Middle frontal gyrus (tissue), 1 donor: Measurements from ENCODE around the gene TOGARAM1.

Experiments
- DNase-seq: peaks from one replicate; pipeline ENCODE4 v3.0.0-alpha.2; 2015; ENCODE audit warnings: low spot score; ENCODE audit errors: extremely low spot score

The TOGARAM1 gene

DNA sequence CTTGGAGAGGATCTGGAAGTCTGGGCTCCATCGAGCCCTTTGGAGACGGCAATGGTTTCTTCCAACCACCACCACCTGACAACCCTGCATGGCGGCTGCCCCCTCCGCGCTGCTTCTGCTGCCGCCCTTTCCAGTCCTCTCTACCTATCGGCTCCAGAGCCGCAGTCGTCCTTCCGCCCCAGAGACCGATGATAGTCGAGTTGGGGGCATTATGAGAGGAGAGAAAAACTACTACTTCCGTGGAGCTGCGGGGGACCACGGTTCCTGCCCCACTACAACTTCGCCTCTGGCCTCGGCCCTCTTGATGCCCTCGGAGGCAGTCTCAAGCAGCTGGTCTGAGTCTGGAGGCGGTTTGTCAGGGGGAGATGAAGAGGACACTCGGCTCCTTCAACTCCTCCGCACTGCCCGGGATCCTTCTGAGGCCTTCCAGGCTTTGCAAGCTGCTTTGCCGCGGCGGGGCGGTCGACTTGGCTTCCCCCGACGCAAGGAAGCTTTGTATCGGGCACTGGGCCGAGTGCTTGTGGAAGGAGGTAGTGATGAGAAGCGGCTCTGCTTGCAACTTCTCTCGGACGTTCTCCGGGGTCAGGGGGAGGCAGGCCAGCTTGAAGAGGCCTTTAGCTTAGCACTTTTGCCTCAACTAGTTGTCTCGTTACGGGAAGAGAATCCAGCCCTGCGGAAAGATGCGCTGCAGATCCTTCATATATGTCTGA is 499 bp downstream of the TOGARAM1 start:
- DNase-seq: peak; percentile 16

DNA sequence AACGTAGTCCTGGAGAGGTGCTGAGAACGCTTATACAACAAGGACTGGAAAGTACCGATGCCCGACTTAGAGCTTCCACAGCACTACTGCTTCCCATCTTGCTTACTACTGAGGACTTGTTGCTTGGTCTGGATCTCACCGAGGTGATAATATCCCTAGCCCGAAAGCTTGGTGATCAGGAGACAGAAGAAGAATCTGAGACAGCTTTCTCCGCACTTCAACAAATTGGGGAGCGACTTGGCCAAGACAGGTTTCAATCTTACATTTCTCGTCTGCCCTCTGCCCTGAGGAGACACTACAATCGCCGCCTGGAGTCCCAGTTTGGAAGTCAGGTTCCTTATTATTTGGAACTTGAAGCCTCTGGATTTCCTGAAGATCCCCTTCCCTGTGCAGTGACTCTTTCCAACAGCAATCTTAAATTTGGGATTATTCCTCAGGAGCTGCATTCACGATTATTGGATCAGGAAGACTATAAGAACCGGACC is 1.1 kb downstream of the TOGARAM1 start:
- no peak for DNase-seq

DNA sequence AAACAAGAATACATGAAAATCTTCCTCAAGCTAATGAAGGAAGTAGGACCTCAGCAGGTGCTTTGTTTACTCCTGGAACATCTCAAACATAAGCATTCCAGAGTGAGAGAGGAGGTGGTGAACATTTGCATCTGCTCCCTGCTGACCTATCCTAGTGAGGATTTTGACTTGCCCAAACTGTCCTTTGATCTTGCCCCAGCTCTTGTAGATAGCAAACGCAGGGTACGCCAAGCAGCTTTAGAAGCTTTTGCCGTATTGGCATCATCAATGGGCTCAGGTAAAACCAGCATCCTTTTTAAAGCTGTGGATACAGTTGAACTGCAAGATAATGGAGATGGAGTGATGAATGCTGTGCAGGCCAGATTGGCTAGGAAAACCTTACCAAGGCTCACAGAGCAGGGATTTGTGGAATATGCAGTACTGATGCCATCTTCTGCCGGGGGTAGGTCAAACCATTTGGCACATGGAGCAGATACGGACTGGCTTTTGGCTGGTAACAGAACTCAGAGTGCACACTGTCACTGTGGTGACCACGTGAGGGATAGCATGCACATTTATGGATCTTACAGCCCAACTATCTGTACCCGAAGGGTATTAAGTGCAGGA is 1.9 kb downstream of the TOGARAM1 start:
- no peak for DNase-seq

DNA sequence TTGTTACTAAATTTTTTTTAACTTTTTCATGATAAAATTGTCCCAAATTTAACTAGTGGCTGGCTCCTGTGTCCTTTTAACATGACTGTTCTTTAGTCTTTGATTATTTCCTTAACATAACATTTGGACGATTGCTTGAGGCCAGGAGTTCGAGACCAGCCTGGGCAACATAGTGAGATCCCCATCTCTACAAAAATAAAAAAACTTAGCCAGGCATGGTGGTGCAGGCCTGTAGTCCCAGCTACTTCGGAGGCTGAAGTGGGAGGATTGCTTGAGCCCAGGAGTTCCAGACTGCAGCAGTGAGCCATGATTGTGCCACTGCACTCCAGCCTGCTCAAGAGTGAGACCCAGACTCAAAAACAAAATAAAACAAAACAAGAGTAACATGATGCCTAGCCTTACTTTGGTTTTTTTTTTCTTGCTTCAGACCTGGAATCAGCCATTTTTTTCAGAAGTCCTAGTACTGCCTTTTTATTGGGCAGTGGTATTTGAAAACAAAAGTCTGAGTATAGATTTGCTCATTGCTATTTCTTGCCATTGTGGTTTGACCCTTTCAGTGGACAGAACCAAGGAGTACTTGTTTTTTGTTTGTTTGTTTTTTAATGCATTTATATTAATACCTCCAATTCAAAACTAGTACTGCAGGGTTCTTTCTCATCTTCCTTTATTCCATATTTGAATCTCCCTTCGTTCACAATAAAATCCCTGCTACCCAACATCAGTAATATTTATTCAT is 4.8 kb downstream of the TOGARAM1 start:
- no peak for DNase-seq

DNA sequence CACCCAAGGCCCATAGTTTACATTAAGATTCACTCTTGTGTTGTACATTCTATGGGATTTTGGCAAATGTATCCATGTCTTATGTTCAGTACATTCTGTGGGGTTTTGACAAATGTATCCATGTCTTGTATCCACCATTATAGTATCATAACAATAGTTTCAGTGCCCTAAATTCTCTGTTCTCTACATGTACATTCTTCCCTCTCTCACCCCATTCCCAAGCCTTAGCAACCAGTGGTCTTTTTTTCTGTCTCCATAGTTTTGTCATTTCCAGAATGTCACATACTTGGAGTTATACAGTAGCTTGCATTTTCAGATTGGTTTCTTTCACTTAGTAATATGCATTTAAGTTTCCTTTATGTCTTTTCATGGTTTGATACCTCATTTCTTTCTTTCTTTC is 6.7 kb downstream of the TOGARAM1 start:
- DNase-seq: no peak

- DNase-seq: no peak
Measured at GRCh38 chr14:44970907-44971306, 8.9 kb downstream of the TOGARAM1 start.

DNA sequence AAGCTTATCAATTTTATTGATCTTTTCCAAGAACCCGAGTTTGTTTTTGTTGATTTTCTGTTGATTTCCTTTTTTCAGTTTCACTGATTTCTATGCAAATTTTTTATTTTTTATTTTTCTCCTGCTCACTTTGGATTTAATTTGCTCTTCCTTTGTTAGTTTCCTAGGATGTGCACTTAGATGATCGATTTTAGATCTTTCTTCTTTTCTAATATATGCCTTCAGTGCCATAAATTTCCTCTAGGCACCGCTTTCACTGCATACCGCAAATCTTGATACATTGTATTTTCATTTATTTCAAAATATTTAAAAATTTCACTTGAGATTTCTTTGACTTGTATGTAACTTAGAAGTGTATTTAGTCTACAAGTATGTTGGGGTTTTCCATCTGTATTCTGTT is 9.5 kb downstream of the TOGARAM1 start:
- no peak for DNase-seq

- DNase-seq: no peak
Measured at GRCh38 chr14:44979273-44979672, 17.3 kb downstream of the TOGARAM1 start.

DNA sequence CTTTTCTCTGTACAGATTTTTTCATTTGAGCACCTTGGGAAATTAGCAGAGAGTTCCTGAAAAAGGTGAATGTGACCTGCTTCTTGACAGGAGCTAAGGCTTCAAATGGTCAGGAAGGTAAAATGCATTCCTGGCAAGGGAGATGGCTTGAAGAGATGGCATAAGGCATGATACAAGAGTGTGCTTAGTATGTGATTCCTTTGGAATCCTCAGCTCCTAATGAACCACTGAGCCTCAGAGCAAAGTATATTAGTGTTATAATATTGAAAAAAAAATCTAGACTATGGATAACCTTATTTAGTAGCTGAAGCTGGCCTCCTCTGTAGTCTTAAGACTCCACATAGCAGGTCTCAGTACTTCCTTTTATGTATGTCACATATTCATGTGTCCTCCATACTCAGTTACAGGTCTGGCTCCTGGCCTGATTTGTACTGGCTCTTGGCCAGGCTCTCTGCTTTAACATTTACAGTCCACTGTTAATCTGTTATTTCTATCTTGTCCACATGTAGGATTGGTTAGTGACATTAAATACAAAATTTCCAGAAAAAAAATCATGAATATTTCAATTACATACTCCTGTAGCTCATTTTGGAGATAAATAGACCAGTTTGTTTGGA is 17.9 kb downstream of the TOGARAM1 start:
- no peak for DNase-seq

DNA sequence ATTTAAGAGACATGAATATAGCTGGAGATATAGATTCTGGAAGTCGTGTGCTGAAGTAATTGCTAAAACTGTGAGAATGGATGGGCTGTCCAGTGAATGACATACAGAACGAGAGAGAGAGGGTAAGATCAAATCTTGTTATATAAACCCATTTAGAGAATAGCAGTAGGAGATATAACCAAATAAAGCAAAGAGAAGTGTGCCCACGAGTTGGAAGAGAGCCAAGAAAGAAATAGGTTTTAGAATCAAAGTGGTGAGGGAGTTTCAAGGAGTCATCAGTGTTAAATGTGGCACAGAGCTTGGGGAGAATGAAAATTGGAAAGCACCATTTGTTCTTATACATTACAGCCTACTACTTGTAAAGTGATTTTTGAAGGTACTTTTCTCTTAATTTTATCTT is 19.2 kb downstream of the TOGARAM1 start:
- DNase-seq: no peak

GRCh38 chr14:44982594-44982993 is 20.6 kb downstream of the TOGARAM1 start:
- no peak for DNase-seq

DNA sequence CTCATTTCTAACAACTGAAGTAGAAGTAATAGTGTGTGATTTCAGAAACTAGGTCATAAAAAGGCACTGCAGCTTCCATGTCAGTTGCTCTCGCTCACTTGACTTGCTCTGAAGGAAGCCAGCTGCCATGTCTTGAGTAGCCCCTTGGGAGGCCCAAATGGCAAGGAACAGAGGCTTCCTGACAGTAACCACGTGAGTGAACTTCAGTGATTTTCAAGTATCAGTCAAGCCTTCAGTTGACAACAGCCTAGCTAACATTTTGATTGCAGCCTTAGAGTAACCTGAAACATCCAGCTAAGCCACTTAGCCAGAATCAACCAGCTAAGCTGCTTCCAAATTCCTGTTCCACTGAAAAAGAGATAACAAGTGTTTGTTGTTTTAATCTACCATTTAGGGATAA is 26.7 kb downstream of the TOGARAM1 start:
- no peak for DNase-seq

DNA sequence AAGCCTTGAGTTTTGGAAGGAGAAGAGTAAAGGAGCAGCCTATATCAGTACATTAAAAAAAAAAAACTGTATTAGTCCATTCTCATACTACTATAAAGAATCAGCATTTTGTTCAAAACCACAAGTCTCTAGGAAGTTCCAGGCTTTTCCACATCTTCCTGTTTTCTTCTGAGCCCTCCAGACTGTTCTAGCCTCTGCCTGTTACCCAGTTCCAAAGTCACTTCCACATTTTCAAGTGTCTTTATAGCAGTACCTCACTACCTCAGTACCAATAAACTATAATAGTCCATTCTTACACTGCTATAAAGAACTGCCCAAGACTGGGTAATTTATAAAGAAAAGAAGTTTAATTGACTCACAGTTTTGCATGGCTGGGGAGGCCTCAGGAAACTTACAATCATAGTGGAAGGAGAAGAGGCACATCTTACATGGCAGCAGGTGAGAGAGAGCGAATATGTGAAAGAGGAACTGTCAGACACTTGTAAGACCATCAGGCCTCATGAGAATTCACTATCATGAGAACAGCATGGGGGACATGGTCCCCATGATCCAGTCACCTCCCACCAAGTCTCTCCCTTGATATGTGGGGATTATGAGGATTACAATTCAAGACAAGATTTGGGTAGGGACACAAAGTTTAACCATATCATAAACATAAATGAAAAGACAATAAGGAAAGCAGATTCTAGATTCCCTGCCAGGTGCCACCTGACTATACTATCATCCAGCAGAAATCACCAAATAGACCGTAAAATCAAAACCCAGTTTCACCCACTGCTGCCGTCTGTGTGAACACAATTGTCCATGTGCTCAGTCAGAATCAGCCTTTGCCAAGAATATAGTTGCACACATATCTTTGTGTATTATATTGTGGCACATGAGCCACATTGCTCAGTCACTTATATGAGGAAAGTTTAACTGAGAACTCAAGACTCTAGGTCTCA is 27.8 kb downstream of the TOGARAM1 start:
- no peak for DNase-seq

- DNase-seq: no peak
Measured at GRCh38 chr14:44990533-44990932, 28.5 kb downstream of the TOGARAM1 start.

DNA sequence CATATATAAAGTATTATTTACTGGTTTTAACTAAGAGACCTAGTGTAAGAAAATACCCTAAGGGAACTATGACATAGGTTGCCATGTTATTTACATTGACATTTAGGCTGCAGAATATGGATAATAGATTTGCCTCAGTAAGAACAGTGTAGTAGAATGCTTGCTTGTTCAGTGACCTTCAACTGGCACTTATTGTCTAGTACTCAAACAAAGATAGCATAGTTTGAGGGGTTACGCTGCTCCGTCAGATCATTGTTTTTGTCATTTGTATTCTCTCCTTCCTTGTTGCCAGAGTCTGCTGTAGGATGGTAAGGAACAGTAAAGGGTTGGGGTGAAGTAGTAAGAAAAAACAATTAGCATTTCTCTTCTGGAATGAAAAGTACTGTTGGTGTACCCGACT is 33.2 kb downstream of the TOGARAM1 start:
- DNase-seq: peak; percentile 50

GRCh38 chr14:44995770-44996294 is 33.8 kb downstream of the TOGARAM1 start:
- no peak for DNase-seq

DNA sequence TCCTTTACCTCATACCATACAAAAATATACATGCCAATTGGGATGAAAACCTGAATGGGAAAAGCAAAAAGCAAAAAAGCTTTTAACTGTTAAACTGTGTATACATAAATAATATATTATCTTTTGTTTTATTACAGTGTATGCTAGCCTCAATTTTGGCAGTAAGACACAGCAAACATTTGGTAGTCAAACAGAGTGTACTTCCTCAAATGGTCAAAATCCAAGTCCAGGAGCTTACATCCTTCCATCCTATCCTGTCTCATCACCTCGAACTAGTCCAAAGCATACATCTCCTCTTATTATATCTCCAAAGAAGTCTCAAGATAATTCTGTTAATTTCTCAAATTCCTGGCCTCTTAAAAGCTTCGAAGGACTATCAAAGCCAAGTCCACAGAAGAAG is 41.9 kb downstream of the TOGARAM1 start:
- no peak for DNase-seq

GRCh38 chr14:45015133-45015532 is 53.1 kb downstream of the TOGARAM1 start:
- DNase-seq: no peak

DNA sequence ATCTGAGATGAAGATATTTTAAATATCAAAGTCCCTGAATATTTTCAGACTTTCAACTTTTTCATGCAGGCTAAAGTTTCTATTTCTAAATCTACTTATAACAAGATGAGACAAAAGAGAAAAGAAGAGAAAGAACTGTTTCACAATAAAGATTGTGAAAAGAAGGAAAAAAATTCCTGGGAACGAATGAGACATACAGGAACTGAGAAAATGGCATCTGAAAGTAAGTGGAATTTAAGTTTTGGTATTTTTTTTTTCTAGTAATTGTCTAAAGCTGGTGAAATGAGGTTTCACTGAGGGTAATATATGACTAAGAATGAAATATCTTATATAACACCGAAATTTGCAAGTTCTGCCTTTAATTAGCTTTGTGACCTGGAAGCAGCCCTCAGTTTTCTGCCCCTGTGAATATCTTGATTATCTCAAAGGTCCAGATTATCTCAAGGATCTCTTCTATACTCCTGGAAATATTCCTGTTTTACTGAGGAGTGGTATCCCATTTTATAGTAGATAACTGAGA is 66.2 kb downstream of the TOGARAM1 start:
- DNase-seq: no peak

GRCh38 chr14:45034730-45035129 is 72.7 kb downstream of the TOGARAM1 start:
- DNase-seq: no peak
